Gastroesophageal sphincter (tissue), 3 donors: ENCODE data around the gene AFG3L2.

Experiments
- EP300 ChIP-seq: sonication (generic); formaldehyde crosslinking; IDR thresholded peaks from one replicate; pipeline ENCODE4 v1.6.1; 2017; ENCODE audit warnings: antibody characterized with exemption, mild to moderate bottlenecking
- POLR2A ChIP-seq, 2 donors: fragments of 450-650 bp; IDR thresholded peaks; one replicate each; pipeline ENCODE4 v1.6.1; 2017; ENCODE audit warnings: antibody characterized with exemption in 2 of 2, mild to moderate bottlenecking in 2 of 2, moderate library complexity in 1 of 2
- POLR2AphosphoS5 ChIP-seq: sonication (generic); formaldehyde crosslinking; IDR thresholded peaks from one replicate; pipeline ENCODE4 v1.6.1; 2017; ENCODE audit warnings: antibody characterized with exemption
- TF ChIP-seq, protein P1 (sequence below), 4 experiments: fragments of 200-600 bp in 2 of 4; fragments of 450-650 bp in 2 of 4; sonication (generic) in 1 of 4; IDR thresholded peaks; one replicate each; pipeline ENCODE4 v1.5.1; 2017 to 2019; ENCODE audit warnings: antibody characterized with exemption in 4 of 4, mild to moderate bottlenecking in 2 of 4, moderate library complexity in 2 of 4

DNA sequence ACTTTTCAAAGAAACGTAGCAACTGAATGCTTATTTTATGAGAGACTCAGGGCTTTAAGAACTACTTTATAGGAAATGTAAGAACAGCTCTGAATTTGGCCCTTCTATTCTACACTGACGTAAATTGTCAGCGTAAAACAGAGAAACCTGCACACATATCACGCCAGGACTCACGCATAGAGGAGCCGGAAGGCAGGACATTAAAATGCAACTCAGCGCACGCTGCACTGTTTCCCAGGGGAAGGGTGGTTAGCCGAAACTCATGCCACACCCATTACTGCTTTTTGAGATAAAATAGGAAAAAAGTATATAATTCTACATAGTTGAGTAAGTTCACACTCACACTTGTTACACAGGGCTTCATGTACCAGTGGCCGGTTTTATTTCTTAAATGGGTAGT lies 61.5 kb downstream of the AFG3L2 start:
- TF ChIP-seq POLR2A (IDR thresholded peaks at IDR 0.05) (no peak), POLR2AphosphoS5 (no peak), EP300 (no peak)
- TF ChIP-seq, protein P1, sequence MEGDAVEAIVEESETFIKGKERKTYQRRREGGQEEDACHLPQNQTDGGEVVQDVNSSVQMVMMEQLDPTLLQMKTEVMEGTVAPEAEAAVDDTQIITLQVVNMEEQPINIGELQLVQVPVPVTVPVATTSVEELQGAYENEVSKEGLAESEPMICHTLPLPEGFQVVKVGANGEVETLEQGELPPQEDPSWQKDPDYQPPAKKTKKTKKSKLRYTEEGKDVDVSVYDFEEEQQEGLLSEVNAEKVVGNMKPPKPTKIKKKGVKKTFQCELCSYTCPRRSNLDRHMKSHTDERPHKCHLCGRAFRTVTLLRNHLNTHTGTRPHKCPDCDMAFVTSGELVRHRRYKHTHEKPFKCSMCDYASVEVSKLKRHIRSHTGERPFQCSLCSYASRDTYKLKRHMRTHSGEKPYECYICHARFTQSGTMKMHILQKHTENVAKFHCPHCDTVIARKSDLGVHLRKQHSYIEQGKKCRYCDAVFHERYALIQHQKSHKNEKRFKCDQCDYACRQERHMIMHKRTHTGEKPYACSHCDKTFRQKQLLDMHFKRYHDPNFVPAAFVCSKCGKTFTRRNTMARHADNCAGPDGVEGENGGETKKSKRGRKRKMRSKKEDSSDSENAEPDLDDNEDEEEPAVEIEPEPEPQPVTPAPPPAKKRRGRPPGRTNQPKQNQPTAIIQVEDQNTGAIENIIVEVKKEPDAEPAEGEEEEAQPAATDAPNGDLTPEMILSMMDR (IDR thresholded peaks at IDR 0.05) = no peak
